Type B pancreatic cell (in vitro differentiated cells): Measurements from ENCODE around the gene MBNL3. TPM values are rescaled to one million over a fixed set of nuclear protein-coding genes. Genes with fewer than 3 reads are reported as not detected.

Experiments
- DNase-seq: peaks from one replicate; pipeline ENCODE4 v3.0.0; 2021; ENCODE audit warnings: mixed read lengths; ENCODE audit not compliant: unreplicated experiment; ENCODE audit errors: extremely low spot score
- H3K27ac Mint-ChIP-seq: 2 replicates; pipeline ENCODE4 v1.8.0; 2021; ENCODE audit warnings: mild to moderate bottlenecking, mixed read lengths
- H3K27me3 Mint-ChIP-seq: 2 replicates; pipeline ENCODE4 v1.8.0; 2021; ENCODE audit warnings: mixed read lengths
- H3K36me3 Mint-ChIP-seq: 2 replicates; pipeline ENCODE4 v1.8.0; 2021; ENCODE audit warnings: mixed read lengths
- H3K4me1 Mint-ChIP-seq: one replicate; pipeline ENCODE4 v1.8.0; 2021; ENCODE audit warnings: mixed read lengths; ENCODE audit not compliant: unreplicated experiment
- H3K4me3 Mint-ChIP-seq: 2 replicates; pipeline ENCODE4 v1.8.0; 2021; ENCODE audit warnings: mild to moderate bottlenecking, mixed read lengths
- H3K9me3 Mint-ChIP-seq: 2 replicates; pipeline ENCODE4 v1.8.0; 2021; ENCODE audit warnings: mixed read lengths
- CTCF ChIP-seq: fragments of 200-600 bp; sonication (generic); conservative IDR thresholded peaks from 2 replicates; pipeline ENCODE4 v1.5.0; 2021; ENCODE audit warnings: antibody characterized with exemption, mild to moderate bottlenecking
- total RNA-seq: library from RNA; stranded (reverse); gene quantifications from 2 replicates; pipeline ENCODE4 v1.2.1, GENCODE V29; 2021; ENCODE audit warnings: low replicate concordance

Gene MBNL3
- total RNA-seq, 1 donor from 2014 or later: 27.5 TPM

DNA sequence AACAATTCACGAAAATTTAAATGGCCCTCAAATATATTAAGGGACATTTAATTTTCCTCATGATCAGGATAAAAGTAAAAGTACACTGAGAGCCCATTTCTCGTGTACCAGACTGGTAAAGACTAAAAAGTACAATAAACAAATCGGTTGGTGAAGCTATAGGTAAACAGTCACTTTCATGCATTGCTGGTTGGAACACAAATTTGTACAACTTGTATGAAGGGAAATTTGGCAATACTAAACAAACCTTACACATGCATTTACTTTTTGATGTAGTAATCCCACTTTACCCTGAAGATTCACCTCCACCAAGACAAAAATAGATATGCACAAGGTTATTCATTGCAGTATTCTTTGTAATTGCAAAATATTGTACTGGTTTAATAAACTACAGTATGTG is 31.4 kb upstream of the MBNL3 start:
- DNase-seq: no peak
- Mint-ChIP-seq H3K27ac (no peak overlapping the region), H3K4me3 (no peak overlapping the region), H3K36me3 (no peaks in the 10 kb centered on the region), H3K9me3 (no peaks in the 10 kb centered on the region), H3K27me3 (no peaks in the 10 kb centered on the region), H3K4me1 (no peaks in the 10 kb centered on the region)
- TF ChIP-seq CTCF: no peak

- TF ChIP-seq CTCF: no peak
- no peak for DNase-seq
- Mint-ChIP-seq H3K27ac (no peak overlapping the region), H3K4me3 (no peak overlapping the region), H3K36me3 (no peaks in the 10 kb centered on the region), H3K27me3 (no peaks in the 10 kb centered on the region), H3K9me3 (no peaks in the 10 kb centered on the region), H3K4me1 (no peaks in the 10 kb centered on the region)
Measured at GRCh38 chrX:132518401-132518800, 29.6 kb upstream of the MBNL3 start.

GRCh38 chrX:132508834-132509233 is 20.0 kb upstream of the MBNL3 start:
- Mint-ChIP-seq H3K36me3 (no peaks in the 10 kb centered on the region), H3K9me3 (no peaks in the 10 kb centered on the region), H3K27ac (no peak overlapping the region), H3K4me3 (no peak overlapping the region), H3K4me1 (no peaks in the 10 kb centered on the region), H3K27me3 (no peaks in the 10 kb centered on the region)
- no peak for DNase-seq
- no peak for TF ChIP-seq CTCF

GRCh38 chrX:132505116-132505515 is 16.3 kb upstream of the MBNL3 start:
- Mint-ChIP-seq H3K4me3 (no peak overlapping the region), H3K4me1 (no peaks in the 10 kb centered on the region), H3K27me3 (no peaks in the 10 kb centered on the region), H3K27ac (no peak overlapping the region), H3K9me3 (no peaks in the 10 kb centered on the region), H3K36me3 (no peaks in the 10 kb centered on the region)
- no peak for TF ChIP-seq CTCF
- DNase-seq: no peak

GRCh38 chrX:132504417-132504816 is 15.6 kb upstream of the MBNL3 start:
- DNase-seq: no peak
- H3K9me3 Mint-ChIP-seq: no peaks in the 10 kb centered on the region
- no peak overlapping the region for H3K4me3 Mint-ChIP-seq
- no peaks in the 10 kb centered on the region for H3K27me3 Mint-ChIP-seq
- H3K36me3 Mint-ChIP-seq: no peaks in the 10 kb centered on the region
- H3K4me1 Mint-ChIP-seq: no peaks in the 10 kb centered on the region
- no peak for TF ChIP-seq CTCF
- no peak overlapping the region for H3K27ac Mint-ChIP-seq

- H3K27me3 Mint-ChIP-seq: no peaks in the 10 kb centered on the region
- H3K9me3 Mint-ChIP-seq: no peaks in the 10 kb centered on the region
- H3K27ac Mint-ChIP-seq: no peak overlapping the region
- TF ChIP-seq CTCF: no peak
- no peak overlapping the region for H3K4me3 Mint-ChIP-seq
- no peaks in the 10 kb centered on the region for H3K4me1 Mint-ChIP-seq
- no peak for DNase-seq
- no peaks in the 10 kb centered on the region for H3K36me3 Mint-ChIP-seq
Measured at GRCh38 chrX:132501606-132502005, 12.8 kb upstream of the MBNL3 start.
